Coronary artery (tissue), 2 donors: ENCODE data around the gene GBA2.

Experiments
- DNase-seq: peaks from one replicate; pipeline ENCODE4 v3.0.0-alpha.2; 2017; ENCODE audit warnings: low spot score
- H3K27ac ChIP-seq, 2 donors: fragments of 200-600 bp; sonication (generic); one replicate each; pipeline ENCODE4 v1.5.1; 2016 to 2019
- H3K4me3 ChIP-seq: fragments of 200-600 bp; sonication (generic); 2 replicates; pipeline ENCODE4 v1.5.1; 2016; ENCODE audit warnings: mild to moderate bottlenecking, moderate library complexity
- CTCF ChIP-seq: fragments of 200-600 bp; sonication (generic); IDR thresholded peaks from one replicate; pipeline ENCODE4 v1.5.1; 2019; ENCODE audit warnings: antibody characterized with exemption

Gene GBA2

GRCh38 chr9:35748858-35749514 lies at the start of gene GBA2, which contains the start of gene RGP1:
TSS of gene GBA2 (minus strand) at chr9:35749228. CDS start at chr9:35748704, 524 bp downstream.
TSS of gene RGP1 (plus strand) at chr9:35749287. CDS start at chr9:35749756, 469 bp downstream.
- Histone ChIP-seq H3K4me3 (peak within 1 kb of the TSS; percentile 90), H3K27ac (peak within 1 kb of the TSS; percentile 93 to 97)
- TF ChIP-seq CTCF = no peak
- DNase-seq = peak; percentile 89

GRCh38 chr9:35797311-35798109 lies 48.5 kb upstream of the GBA2 start:
- Histone ChIP-seq H3K27ac (no peak overlapping the region), H3K4me3 (no peak overlapping the region)
- TF ChIP-seq CTCF = no peak
- no peak for DNase-seq

GRCh38 chr9:35795695-35796094 lies 46.7 kb upstream of the GBA2 start:
- H3K4me3 ChIP-seq = no peak overlapping the region
- DNase-seq = no peak
- no peak for TF ChIP-seq CTCF
- no peak overlapping the region for H3K27ac ChIP-seq

- no peak for TF ChIP-seq CTCF
- DNase-seq = no peak
- Histone ChIP-seq H3K27ac (peak overlapping the region; percentile 19 to 30), H3K4me3 (peak overlapping the region; percentile 93)
Observed at GRCh38 chr9:35793461-35793860, 44.4 kb upstream of the GBA2 start.

- Histone ChIP-seq H3K4me3 (peak overlapping the region; percentile 93), H3K27ac (peak overlapping the region; percentile 19 to 30)
- TF ChIP-seq CTCF = no peak
- no peak for DNase-seq
Observed at GRCh38 chr9:35792826-35793225, 43.8 kb upstream of the GBA2 start.

GRCh38 chr9:35792024-35792813 lies 43.2 kb upstream of the GBA2 start:
- Histone ChIP-seq H3K27ac (peak overlapping the region; percentile 77 to 92), H3K4me3 (peak overlapping the region; percentile 93)
- DNase-seq = no peak
- TF ChIP-seq CTCF = no peak
